Endothelial cell of umbilical vein (primary cell): Measurements from ENCODE around the gene DMD. TPM values are rescaled to one million over a fixed set of nuclear protein-coding genes. Genes with fewer than 3 reads are reported as not detected.

Source experiments
- BruUV-seq: library from RNA; stranded (reverse); fragments of 400-500 nt; replicated peaks from 2 replicates; lab custom pipeline; 2021; lab: Mats Ljungman, UMichigan
- CTCF ChIA-PET: fragments of 300-600, 350-600 bp; sonication (Branson Sonifier 250); formaldehyde crosslinking; loops from one replicate; lab custom pipeline; 2021; ENCODE audit warnings: antibody characterized with exemption, inconsistent platforms; lab: Charles Lee
- POLR2A ChIA-PET: fragments of 300-600, 350-600 bp; sonication (Branson Sonifier 250); formaldehyde crosslinking; loops from one replicate; lab custom pipeline; 2021; ENCODE audit warnings: antibody characterized with exemption, inconsistent platforms; lab: Charles Lee
- DNase-seq: peaks from one replicate; pipeline ENCODE4 v3.0.0-alpha.2; 2011; ENCODE audit warnings: low read depth, low spot score
- FAIRE-seq: peaks from 2 replicates; lab custom pipeline; 2011; peaks lifted over from hg19 to GRCh38; lab: Jason Lieb, UNC
- H2AFZ ChIP-seq: 2 replicates; pipeline ENCODE4 v1.6.0; 2012; ENCODE audit warnings: low read depth, low read length, control low read depth, inconsistent platforms
- H3K27ac ChIP-seq: 2 replicates; pipeline ENCODE4 v1.5.1; 2011; ENCODE audit warnings: low read depth, mild to moderate bottlenecking, control low read depth, low read length, moderate library complexity; ENCODE audit not compliant: insufficient read depth
- H3K27me3 ChIP-seq, 2 experiments: 2 replicates each; pipeline versions ENCODE4 v1.6.0 to v1.6.1; 2011; ENCODE audit warnings: low read length in 2 of 2, mixed read lengths in 1 of 2; ENCODE audit not compliant: control insufficient read depth in 2 of 2, insufficient read depth in 2 of 2
- H3K36me3 ChIP-seq, 2 experiments: 2 replicates in 1 of 2; 3 replicates in 1 of 2; pipeline ENCODE4 v1.5.1; 2011; ENCODE audit warnings: low read length in 2 of 2, mild to moderate bottlenecking in 1 of 2, moderate library complexity in 1 of 2; ENCODE audit not compliant: control insufficient read depth in 2 of 2, insufficient read depth in 2 of 2; ENCODE audit errors: extremely low read depth in 1 of 2
- H3K4me1 ChIP-seq: 3 replicates; pipeline ENCODE4 v1.5.1; 2011; ENCODE audit warnings: mild to moderate bottlenecking, low read length; ENCODE audit not compliant: control insufficient read depth, insufficient read depth; ENCODE audit errors: extremely low read depth
- H3K4me2 ChIP-seq: 2 replicates; pipeline ENCODE4 v1.6.1; 2011; ENCODE audit warnings: low read length, control low read depth, mixed read lengths; ENCODE audit not compliant: insufficient read depth
- H3K4me3 ChIP-seq, 3 experiments: fragments of 200-600 bp in 1 of 3; sonication (generic), shearing (Covaris generic) in 1 of 3; replicated peaks in 1 of 3; 2 replicates each; pipeline ENCODE4 v1.5.1; 2011 to 2016; ENCODE audit warnings: control low read depth in 3 of 3, low read length in 3 of 3, mild to moderate bottlenecking in 2 of 3, inconsistent platforms in 1 of 3, low read depth in 1 of 3, moderate library complexity in 1 of 3; ENCODE audit not compliant: insufficient read depth in 1 of 3
- H3K79me2 ChIP-seq: 2 replicates; pipeline ENCODE4 v1.6.0; 2012; ENCODE audit warnings: low read length, inconsistent platforms; ENCODE audit not compliant: control insufficient read depth, insufficient read depth
- H3K9ac ChIP-seq: replicated peaks from 2 replicates; pipeline ENCODE3; 2011; ENCODE audit warnings: low read length, control low read depth; ENCODE audit not compliant: insufficient read depth; ENCODE audit errors: extremely low read depth
- H3K9me1 ChIP-seq: replicated peaks from 3 replicates; pipeline ENCODE4 v1.6.0; 2011; ENCODE audit warnings: mild to moderate bottlenecking, low read length; ENCODE audit not compliant: control insufficient read depth, insufficient read depth; ENCODE audit errors: extremely low read depth
- H3K9me3 ChIP-seq: replicated peaks from 2 replicates; pipeline ENCODE4 v1.5.1; 2012; ENCODE audit warnings: low read length, inconsistent platforms; ENCODE audit not compliant: control insufficient read depth, insufficient read depth
- H4K20me1 ChIP-seq: replicated peaks from 2 replicates; pipeline ENCODE3; 2011; ENCODE audit warnings: mild to moderate bottlenecking, low read length; ENCODE audit not compliant: control insufficient read depth, insufficient read depth; ENCODE audit errors: extremely low read depth
- EZH2 ChIP-seq: IDR thresholded peaks from 2 replicates; pipeline ENCODE4 v1.6.1; 2012; ENCODE audit warnings: borderline replicate concordance, low read depth, mild to moderate bottlenecking, moderate library complexity, low read length, inconsistent platforms; ENCODE audit not compliant: severe bottlenecking
- FOS ChIP-seq: IDR thresholded peaks from 2 replicates; pipeline ENCODE4 v1.6.1; 2011; ENCODE audit warnings: mild to moderate bottlenecking, low read length, moderate library complexity, borderline replicate concordance; ENCODE audit not compliant: insufficient read depth
- GATA2 ChIP-seq: IDR thresholded peaks from 2 replicates; pipeline ENCODE4 v1.7.0; 2011; ENCODE audit warnings: low read depth, mild to moderate bottlenecking, moderate library complexity, mixed read lengths, low read length; ENCODE audit not compliant: insufficient read length, insufficient read depth
- JUN ChIP-seq: IDR thresholded peaks from 2 replicates; pipeline ENCODE4 v1.6.1; 2011; ENCODE audit warnings: borderline replicate concordance, low read depth; ENCODE audit not compliant: insufficient read length, insufficient read depth
- MAX ChIP-seq: IDR thresholded peaks from 2 replicates; pipeline ENCODE4 v1.6.1; 2011; ENCODE audit not compliant: insufficient read depth, insufficient read length
- MYC ChIP-seq: IDR thresholded peaks from one replicate; pipeline ENCODE4 v1.6.1; 2011; ENCODE audit warnings: mild to moderate bottlenecking, low read depth, low read length
- POLR2A ChIP-seq: IDR thresholded peaks from 2 replicates; pipeline ENCODE4 v1.6.1; 2012; ENCODE audit warnings: low read depth, mild to moderate bottlenecking, control low read depth, low read length
- POLR2AphosphoS5 ChIP-seq: IDR thresholded peaks from 2 replicates; pipeline ENCODE4 v1.6.1; 2012; ENCODE audit warnings: low read depth, mild to moderate bottlenecking, control low read depth, low read length, moderate library complexity; ENCODE audit not compliant: insufficient read depth
- dilution Hi-C: fragments of 300-500 bp; cut with MboI; formaldehyde crosslinking; loops from one replicate; pipeline ENCODE4 v1.15.0; 2019; ENCODE audit warnings: low sequenced_read_pairs; ENCODE audit not compliant: extremely low pct_ligation_motif_present
- intact Hi-C: fragments of 100-400 bp; cut with micrococcal nuclease; formaldehyde crosslinking; loops from one replicate; pipeline ENCODE4 v1.10.0; 2022
- polyA plus RNA-seq, 4 experiments: library from polyadenylated mRNA; depleted of rRNA in 3 of 4; stranded (reverse) in 3 of 4; unstranded in 1 of 4; fragments of >200 nt; gene quantifications; 2 replicates each; pipeline versions ENCODE4 v1.2.1 to v1.2.3, GENCODE V29; 2011 to 2012; ENCODE audit warnings: missing spikeins in 1 of 4
- total RNA-seq: library from RNA; stranded (reverse); gene quantifications from 2 replicates; pipeline ENCODE4 v1.2.3, GENCODE V29; 2021
- TF ChIP-seq, protein P1 (sequence below), 2 donors: IDR thresholded peaks; 1 replicate in 1 of 2; 2 replicates in 1 of 2; pipeline ENCODE4 v1.5.1; 2011; ENCODE audit warnings: low read length in 2 of 2, mild to moderate bottlenecking in 2 of 2, moderate library complexity in 2 of 2, control low read depth in 1 of 2, inconsistent platforms in 1 of 2, low read depth in 1 of 2; ENCODE audit not compliant: insufficient read depth in 1 of 2; ENCODE audit errors: extremely low read depth in 1 of 2

Gene DMD
- total and polyA plus RNA-seq, 2 donors (not counting 3 experiments of a cell fraction or from before 2014, with no cell fraction given) = 7.3 to 9.0 TPM

GRCh38 chrX:33138677-33139249, 72.6 kb downstream of the DMD start:
- Histone ChIP-seq H3K4me1 (no peaks in the 10 kb centered on the region), H3K9ac (no peak overlapping the region), H3K36me3 (no peaks in the 10 kb centered on the region), H3K9me3 (no peaks in the 10 kb centered on the region), H3K27me3 (no peaks in the 10 kb centered on the region), H3K79me2 (no peaks in the 10 kb centered on the region), H3K27ac (no peak overlapping the region), H2AFZ (no peak overlapping the region), H3K9me1 (no peaks in the 10 kb centered on the region), H4K20me1 (no peaks in the 10 kb centered on the region), H3K4me2 (no peak overlapping the region), H3K4me3 (no peak overlapping the region)
- TF ChIP-seq FOS (no peak), POLR2A (no peak), EZH2 (no peak), POLR2AphosphoS5 (no peak), MAX (no peak), MYC (no peak), GATA2 (no peak), JUN (no peak)
- TF ChIP-seq, protein P1, sequence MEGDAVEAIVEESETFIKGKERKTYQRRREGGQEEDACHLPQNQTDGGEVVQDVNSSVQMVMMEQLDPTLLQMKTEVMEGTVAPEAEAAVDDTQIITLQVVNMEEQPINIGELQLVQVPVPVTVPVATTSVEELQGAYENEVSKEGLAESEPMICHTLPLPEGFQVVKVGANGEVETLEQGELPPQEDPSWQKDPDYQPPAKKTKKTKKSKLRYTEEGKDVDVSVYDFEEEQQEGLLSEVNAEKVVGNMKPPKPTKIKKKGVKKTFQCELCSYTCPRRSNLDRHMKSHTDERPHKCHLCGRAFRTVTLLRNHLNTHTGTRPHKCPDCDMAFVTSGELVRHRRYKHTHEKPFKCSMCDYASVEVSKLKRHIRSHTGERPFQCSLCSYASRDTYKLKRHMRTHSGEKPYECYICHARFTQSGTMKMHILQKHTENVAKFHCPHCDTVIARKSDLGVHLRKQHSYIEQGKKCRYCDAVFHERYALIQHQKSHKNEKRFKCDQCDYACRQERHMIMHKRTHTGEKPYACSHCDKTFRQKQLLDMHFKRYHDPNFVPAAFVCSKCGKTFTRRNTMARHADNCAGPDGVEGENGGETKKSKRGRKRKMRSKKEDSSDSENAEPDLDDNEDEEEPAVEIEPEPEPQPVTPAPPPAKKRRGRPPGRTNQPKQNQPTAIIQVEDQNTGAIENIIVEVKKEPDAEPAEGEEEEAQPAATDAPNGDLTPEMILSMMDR (IDR thresholded peaks at IDR 0.05; ENCODE audit: extremely low read depth in 1 of 2, insufficient read depth in 1 of 2, low read depth in 1 of 2, low read length in 2 of 2) = no peak
- FAIRE-seq (no peak), DNase-seq (no peak)
- no TSS peak for BruUV-seq
- intact Hi-C loops (no loop called here), dilution Hi-C loops (no loop called here)
- POLR2A ChIA-PET = no interaction called here
- CTCF ChIA-PET = no interaction called here
